A673 (cell line): ENCODE measurements around the gene NLRP14. TPM values are rescaled to one million over a fixed set of nuclear protein-coding genes. Genes with fewer than 3 reads are reported as not detected.

Experiments
- BruUV-seq: library from RNA; stranded (reverse); fragments of 400-500 nt; replicated peaks from 2 replicates; lab custom pipeline; 2021; lab: Mats Ljungman, UMichigan
- CTCF ChIA-PET: fragments of 300-600 bp; sonication (Branson Sonifier 250); formaldehyde crosslinking; loops from one replicate; lab custom pipeline; 2022; ENCODE audit warnings: antibody characterized with exemption; lab: Charles Lee
- POLR2A ChIA-PET: fragments of 300-600 bp; sonication (Branson Sonifier 250); formaldehyde crosslinking; loops from one replicate; lab custom pipeline; 2022; ENCODE audit warnings: antibody characterized with exemption; ENCODE audit not compliant: low non-redundant PET; lab: Charles Lee
- DNase-seq: peaks from one replicate; pipeline ENCODE4 v3.0.0-alpha.2; 2015; ENCODE audit warnings: low spot score
- H3K27ac ChIP-seq: fragments of 200-600 bp; sonication (generic); 2 replicates; pipeline ENCODE4 v1.5.1; 2016; ENCODE audit warnings: mixed run types, low read depth, mild to moderate bottlenecking, mixed read lengths, antibody characterized with exemption, low read length; ENCODE audit not compliant: poor library complexity, severe bottlenecking
- H3K27me3 ChIP-seq: fragments of 200-600 bp; sonication (generic); replicated peaks from 2 replicates; pipeline ENCODE4 v1.6.1; 2017; ENCODE audit warnings: mixed run types, low read depth, mild to moderate bottlenecking, mixed read lengths, antibody characterized with exemption, low read length; ENCODE audit not compliant: insufficient read depth, poor library complexity
- H3K36me3 ChIP-seq: fragments of 200-600 bp; sonication (generic); 2 replicates; pipeline ENCODE4 v1.6.1; 2016; ENCODE audit warnings: mixed run types, mild to moderate bottlenecking, mixed read lengths, antibody characterized with exemption, low read length; ENCODE audit not compliant: insufficient read depth, poor library complexity, severe bottlenecking
- H3K4me1 ChIP-seq: fragments of 200-600 bp; sonication (generic); 2 replicates; pipeline ENCODE4 v1.6.1; 2017; ENCODE audit warnings: mixed run types, mild to moderate bottlenecking, mixed read lengths, antibody characterized with exemption, low read length; ENCODE audit not compliant: insufficient read depth, poor library complexity, severe bottlenecking
- H3K4me3 ChIP-seq: fragments of 200-600 bp; sonication (generic); 2 replicates; pipeline ENCODE4 v1.5.1; 2016; ENCODE audit warnings: low read depth, mixed run types, mild to moderate bottlenecking, mixed read lengths, low read length; ENCODE audit not compliant: poor library complexity, severe bottlenecking
- H3K9me3 ChIP-seq: fragments of 200-600 bp; sonication (generic); 2 replicates; pipeline ENCODE4 v1.6.1; 2016; ENCODE audit warnings: mixed run types, low read depth, mild to moderate bottlenecking, mixed read lengths, antibody characterized with exemption, low read length; ENCODE audit not compliant: poor library complexity, severe bottlenecking
- CTCF ChIP-seq: fragments of 300-800, 200-600 bp; sonication (generic); conservative IDR thresholded peaks from 2 replicates; pipeline ENCODE4 v1.5.1; 2017; ENCODE audit warnings: low read depth, mild to moderate bottlenecking, antibody characterized with exemption, low read length, moderate library complexity, mixed read lengths
- EZH2 ChIP-seq: fragments of 200-600 bp; sonication (generic); IDR thresholded peaks from 2 replicates; pipeline ENCODE4 v1.6.1; 2017; ENCODE audit warnings: borderline replicate concordance, low read depth, mild to moderate bottlenecking, mixed read lengths, antibody characterized with exemption, low read length; ENCODE audit not compliant: poor library complexity, severe bottlenecking
- intact Hi-C: fragments of 100-400 bp; cut with micrococcal nuclease; formaldehyde crosslinking; loops from one replicate; pipeline ENCODE4 v1.10.0; 2022; ENCODE audit not compliant: unreplicated experiment
- total RNA-seq: library from RNA; stranded (reverse); gene quantifications from 2 replicates; pipeline ENCODE4 v1.2.3, GENCODE V29; 2021

Gene NLRP14
- total RNA-seq, 1 experiment from 2014 or later: not detected

GRCh38 chr11:7046474-7047175 is 26.3 kb downstream of the NLRP14 start:
- intact Hi-C loops: no loop called here
- ChIA-PET POLR2A (no interaction called here), CTCF (no interaction called here)
- Histone ChIP-seq H3K27me3 (no peaks in the 10 kb centered on the region), H3K4me1 (no peaks in the 10 kb centered on the region), H3K27ac (no peak overlapping the region), H3K9me3 (no peaks in the 10 kb centered on the region), H3K36me3 (no peaks in the 10 kb centered on the region), H3K4me3 (no peak overlapping the region)
- BruUV-seq: no TSS peak
- TF ChIP-seq CTCF (no peak), EZH2 (no peak)
- no peak for DNase-seq

- no peak for TF ChIP-seq CTCF
- TF ChIP-seq EZH2: no peak
- BruUV-seq: no TSS peak
Observed at GRCh38 chr11:7050191-7050590, 29.9 kb downstream of the NLRP14 start.

GRCh38 chr11:7056828-7057513 is 36.7 kb downstream of the NLRP14 start:
- no peak for DNase-seq
- intact Hi-C loops: no loop called here
- ChIA-PET CTCF (no interaction called here), POLR2A (no interaction called here)
- BruUV-seq: no TSS peak
- no peaks in the 10 kb centered on the region for H3K36me3 ChIP-seq
- no peak overlapping the region for H3K4me3 ChIP-seq
- no peaks in the 10 kb centered on the region for H3K9me3 ChIP-seq
- H3K4me1 ChIP-seq: no peaks in the 10 kb centered on the region
- H3K27me3 ChIP-seq: no peaks in the 10 kb centered on the region
- no peak for TF ChIP-seq CTCF
- H3K27ac ChIP-seq: no peak overlapping the region

More at GRCh38 chr11:7050191-7050590, 29.9 kb downstream of the NLRP14 start:
- no peak for DNase-seq
- Histone ChIP-seq H3K27me3 (no peaks in the 10 kb centered on the region), H3K4me1 (no peaks in the 10 kb centered on the region), H3K4me3 (no peak overlapping the region), H3K36me3 (no peaks in the 10 kb centered on the region), H3K9me3 (no peaks in the 10 kb centered on the region), H3K27ac (no peak overlapping the region)
- ChIA-PET POLR2A (no interaction called here), CTCF (no interaction called here)
- intact Hi-C loops: no loop called here
